Measurements from ENCODE around the gene SH3PXD2A.

SH3PXD2A gene

GRCh38 chr10:103791291-103791690 is 64.1 kb downstream of the SH3PXD2A start:
- H2AFZ ChIP-seq (ENCODE audit: insufficient read depth, low read length, poor library complexity) = no peak overlapping the region
- H3K36me3 ChIP-seq (ENCODE audit: control insufficient read depth in 1 of 2, insufficient read depth in 2 of 2, low read length in 2 of 2) = no peaks in the 10 kb centered on the region
- H3K27me3 ChIP-seq (ENCODE audit: insufficient read depth, low read length) = no peaks in the 10 kb centered on the region
- no CpG with 5 or more reads among the region's 8 CpGs for WGBS (ENCODE audit: extremely low coverage, insufficient coverage, insufficient read length)
- H2BK5ac ChIP-seq (ENCODE audit: low read depth, low read length, poor library complexity) = no peak overlapping the region
- DNase-seq = peak; percentile 78 to 85
- H3K79me1 ChIP-seq (ENCODE audit: low read length) = no peaks in the 10 kb centered on the region
- no peak overlapping the region for H2BK120ac ChIP-seq (ENCODE audit: insufficient read depth, low read length, poor library complexity)
- no peaks in the 10 kb centered on the region for H3K79me2 ChIP-seq (ENCODE audit: control insufficient read depth, insufficient read depth, low read length, poor library complexity)
- H3K4ac ChIP-seq (ENCODE audit: low read depth, low read length) = no peak overlapping the region
- no peak overlapping the region for H2BK12ac ChIP-seq (ENCODE audit: low read length)
- H3K4me1 ChIP-seq (ENCODE audit: control insufficient read depth in 1 of 2, insufficient read depth in 2 of 2, low read length in 2 of 2) = no peaks in the 10 kb centered on the region
- no peak overlapping the region for H3K14ac ChIP-seq (ENCODE audit: low read length)
- H3K4me2 ChIP-seq (ENCODE audit: low read length) = no peak overlapping the region
- H3K9ac ChIP-seq (ENCODE audit: low read length) = no peak overlapping the region
- no peak overlapping the region for H4K12ac ChIP-seq (ENCODE audit: low read depth, low read length)
- no peak overlapping the region for H4K91ac ChIP-seq (ENCODE audit: low read depth, low read length)
- H2AK5ac ChIP-seq (ENCODE audit: low read length) = no peak overlapping the region
- H3K9me3 ChIP-seq (ENCODE audit: insufficient read depth, low read depth, low read length) = no peaks in the 10 kb centered on the region
- no peak overlapping the region for H4K8ac ChIP-seq (ENCODE audit: low read depth, low read length)
- no peak overlapping the region for H3K27ac ChIP-seq (ENCODE audit: low read depth, low read length)
- H3K23ac ChIP-seq (ENCODE audit: low read length) = no peak overlapping the region
- H3K18ac ChIP-seq (ENCODE audit: low read length) = no peak overlapping the region
- no peak overlapping the region for H3K4me3 ChIP-seq (ENCODE audit: low read depth, low read length)

GRCh38 chr10:103790580-103790979 is 64.8 kb downstream of the SH3PXD2A start:
- no peaks in the 10 kb centered on the region for H3K27me3 ChIP-seq (ENCODE audit: insufficient read depth, low read length)
- no peak overlapping the region for H2AFZ ChIP-seq (ENCODE audit: insufficient read depth, low read length, poor library complexity)
- no peak overlapping the region for H4K8ac ChIP-seq (ENCODE audit: low read depth, low read length)
- no peak overlapping the region for H3K4me2 ChIP-seq (ENCODE audit: low read length)
- H3K79me2 ChIP-seq (ENCODE audit: control insufficient read depth, insufficient read depth, low read length, poor library complexity) = no peaks in the 10 kb centered on the region
- H2AK5ac ChIP-seq (ENCODE audit: low read length) = no peak overlapping the region
- H3K36me3 ChIP-seq (ENCODE audit: control insufficient read depth in 1 of 2, insufficient read depth in 2 of 2, low read length in 2 of 2) = no peaks in the 10 kb centered on the region
- H2BK12ac ChIP-seq (ENCODE audit: low read length) = no peak overlapping the region
- no peak overlapping the region for H2BK120ac ChIP-seq (ENCODE audit: insufficient read depth, low read length, poor library complexity)
- peaks cover 0 to 3% of the 10 kb centered on the region in 2 experiments for H3K4me1 ChIP-seq (ENCODE audit: control insufficient read depth in 1 of 2, insufficient read depth in 2 of 2, low read length in 2 of 2)
- no peak overlapping the region for H3K9ac ChIP-seq (ENCODE audit: low read length)
- no peak overlapping the region for H3K18ac ChIP-seq (ENCODE audit: low read length)
- no peak for DNase-seq
- H4K91ac ChIP-seq (ENCODE audit: low read depth, low read length) = no peak overlapping the region
- H4K12ac ChIP-seq (ENCODE audit: low read depth, low read length) = no peak overlapping the region
- WGBS (ENCODE audit: extremely low coverage, insufficient coverage, insufficient read length) = no CpG with 5 or more reads among the region's 5 CpGs
- no peaks in the 10 kb centered on the region for H3K79me1 ChIP-seq (ENCODE audit: low read length)
- no peak overlapping the region for H2BK5ac ChIP-seq (ENCODE audit: low read depth, low read length, poor library complexity)
- H3K14ac ChIP-seq (ENCODE audit: low read length) = no peak overlapping the region
- no peaks in the 10 kb centered on the region for H3K9me3 ChIP-seq (ENCODE audit: insufficient read depth, low read depth, low read length)
- no peak overlapping the region for H3K27ac ChIP-seq (ENCODE audit: low read depth, low read length)
- no peak overlapping the region for H3K23ac ChIP-seq (ENCODE audit: low read length)
- no peak overlapping the region for H3K4ac ChIP-seq (ENCODE audit: low read depth, low read length)
- no peak overlapping the region for H3K4me3 ChIP-seq (ENCODE audit: low read depth, low read length)

GRCh38 chr10:103789771-103790201 is 65.6 kb downstream of the SH3PXD2A start:
- Histone ChIP-seq H3K27me3 (ENCODE audit: insufficient read depth, low read length) (no peaks in the 10 kb centered on the region), H3K9me3 (ENCODE audit: insufficient read depth, low read depth, low read length) (no peaks in the 10 kb centered on the region), H3K4me1 (ENCODE audit: control insufficient read depth in 1 of 2, insufficient read depth in 2 of 2, low read length in 2 of 2) (peaks cover 0 to 3% of the 10 kb centered on the region in 2 experiments), H3K23ac (ENCODE audit: low read length) (no peak overlapping the region), H3K18ac (ENCODE audit: low read length) (no peak overlapping the region), H2AFZ (ENCODE audit: insufficient read depth, low read length, poor library complexity) (no peak overlapping the region), H3K9ac (ENCODE audit: low read length) (no peak overlapping the region), H3K36me3 (ENCODE audit: control insufficient read depth in 1 of 2, insufficient read depth in 2 of 2, low read length in 2 of 2) (no peaks in the 10 kb centered on the region), H2BK12ac (ENCODE audit: low read length) (no peak overlapping the region), H2AK5ac (ENCODE audit: low read length) (no peak overlapping the region), H3K79me2 (ENCODE audit: control insufficient read depth, insufficient read depth, low read length, poor library complexity) (no peaks in the 10 kb centered on the region), H4K8ac (ENCODE audit: low read depth, low read length) (no peak overlapping the region), H4K91ac (ENCODE audit: low read depth, low read length) (no peak overlapping the region), H2BK5ac (ENCODE audit: low read depth, low read length, poor library complexity) (no peak overlapping the region), H3K4ac (ENCODE audit: low read depth, low read length) (no peak overlapping the region), H4K12ac (ENCODE audit: low read depth, low read length) (no peak overlapping the region), H3K4me3 (ENCODE audit: low read depth, low read length) (no peak overlapping the region), H2BK120ac (ENCODE audit: insufficient read depth, low read length, poor library complexity) (no peak overlapping the region), H3K4me2 (ENCODE audit: low read length) (no peak overlapping the region), H3K27ac (ENCODE audit: low read depth, low read length) (no peak overlapping the region), H3K14ac (ENCODE audit: low read length) (no peak overlapping the region), H3K79me1 (ENCODE audit: low read length) (no peaks in the 10 kb centered on the region)
- no CpG with 5 or more reads among the region's 7 CpGs for WGBS (ENCODE audit: extremely low coverage, insufficient coverage, insufficient read length)
- DNase-seq = peak; percentile 98 to 99

- no peak overlapping the region for H4K8ac ChIP-seq (ENCODE audit: low read depth, low read length)
- WGBS (ENCODE audit: extremely low coverage, insufficient coverage, insufficient read length) = no CpG with 5 or more reads among the region's 6 CpGs
- H3K18ac ChIP-seq (ENCODE audit: low read length) = no peak overlapping the region
- no peak overlapping the region for H4K12ac ChIP-seq (ENCODE audit: low read depth, low read length)
- no peaks in the 10 kb centered on the region for H3K36me3 ChIP-seq (ENCODE audit: control insufficient read depth in 1 of 2, insufficient read depth in 2 of 2, low read length in 2 of 2)
- no peaks in the 10 kb centered on the region for H3K79me2 ChIP-seq (ENCODE audit: control insufficient read depth, insufficient read depth, low read length, poor library complexity)
- H3K9me3 ChIP-seq (ENCODE audit: insufficient read depth, low read depth, low read length) = no peaks in the 10 kb centered on the region
- no peak overlapping the region for H2BK12ac ChIP-seq (ENCODE audit: low read length)
- no peak overlapping the region for H4K91ac ChIP-seq (ENCODE audit: low read depth, low read length)
- no peak overlapping the region for H2AFZ ChIP-seq (ENCODE audit: insufficient read depth, low read length, poor library complexity)
- H3K14ac ChIP-seq (ENCODE audit: low read length) = no peak overlapping the region
- H2AK5ac ChIP-seq (ENCODE audit: low read length) = no peak overlapping the region
- no peaks in the 10 kb centered on the region for H3K79me1 ChIP-seq (ENCODE audit: low read length)
- H3K4me1 ChIP-seq (ENCODE audit: control insufficient read depth in 1 of 2, insufficient read depth in 2 of 2, low read length in 2 of 2) = peaks cover 0 to 3% of the 10 kb centered on the region in 2 experiments
- H3K4ac ChIP-seq (ENCODE audit: low read depth, low read length) = no peak overlapping the region
- H3K4me2 ChIP-seq (ENCODE audit: low read length) = no peak overlapping the region
- H3K23ac ChIP-seq (ENCODE audit: low read length) = no peak overlapping the region
- H3K27me3 ChIP-seq (ENCODE audit: insufficient read depth, low read length) = no peaks in the 10 kb centered on the region
- H3K27ac ChIP-seq (ENCODE audit: low read depth, low read length) = no peak overlapping the region
- no peak overlapping the region for H3K4me3 ChIP-seq (ENCODE audit: low read depth, low read length)
- no peak overlapping the region for H2BK5ac ChIP-seq (ENCODE audit: low read depth, low read length, poor library complexity)
- DNase-seq = peak; percentile 95 to 97
- H3K9ac ChIP-seq (ENCODE audit: low read length) = no peak overlapping the region
- no peak overlapping the region for H2BK120ac ChIP-seq (ENCODE audit: insufficient read depth, low read length, poor library complexity)
Measured at GRCh38 chr10:103789161-103789560, 66.2 kb downstream of the SH3PXD2A start.

Data from trophoblast cell (in vitro differentiated cells and primary cell).